Esophagus muscularis mucosa (tissue), 4 donors: Measurements from ENCODE around the gene FOXK1.

Experiments used
- CTCF ChIP-seq, 3 experiments: fragments of 200-600 bp in 2 of 3; fragments of 450-650 bp in 1 of 3; sonication (generic) in 2 of 3; IDR thresholded peaks; one replicate each; pipeline ENCODE4 v1.5.1; 2017 to 2019; ENCODE audit warnings: antibody characterized with exemption in 3 of 3, mild to moderate bottlenecking in 2 of 3, moderate library complexity in 1 of 3
- EP300 ChIP-seq: sonication (generic); formaldehyde crosslinking; IDR thresholded peaks from one replicate; pipeline ENCODE4 v1.6.1; 2017; ENCODE audit warnings: antibody characterized with exemption
- POLR2A ChIP-seq: fragments of 450-650 bp; IDR thresholded peaks from one replicate; pipeline ENCODE4 v1.6.1; 2017; ENCODE audit warnings: antibody characterized with exemption, moderate library complexity, mild to moderate bottlenecking, low read depth
- POLR2AphosphoS5 ChIP-seq, 2 donors: sonication (generic); formaldehyde crosslinking; IDR thresholded peaks; one replicate each; pipeline ENCODE4 v1.6.1; 2017; ENCODE audit warnings: antibody characterized with exemption in 2 of 2

DNA sequence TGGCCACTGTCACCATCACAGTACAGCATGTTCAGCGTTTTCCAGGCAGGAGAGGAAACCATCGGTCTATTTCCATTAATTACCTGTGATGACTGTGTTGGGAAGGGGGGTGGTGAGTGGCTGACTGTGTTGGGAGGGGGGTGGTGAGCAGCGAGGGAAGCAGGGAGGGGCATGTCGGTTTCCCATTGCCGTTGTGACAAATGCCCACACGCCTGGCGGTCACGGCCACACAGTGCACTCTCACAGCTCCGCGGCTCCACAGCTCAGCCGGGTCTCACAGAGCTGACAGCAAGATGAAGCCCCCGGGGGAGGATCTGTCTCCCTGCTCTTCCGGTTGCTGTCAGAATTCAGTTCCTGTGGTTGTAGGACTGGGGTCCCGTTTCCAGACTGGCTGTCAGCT lies 132.3 kb downstream of the FOXK1 start:
- TF ChIP-seq CTCF (IDR thresholded peaks at IDR 0.05) = no peak
- no peak for TF ChIP-seq POLR2AphosphoS5 (IDR thresholded peaks at IDR 0.05)
- TF ChIP-seq EP300 = no peak
- no peak for TF ChIP-seq POLR2A
